ENCODE results near the gene MRPL52.

DNA sequence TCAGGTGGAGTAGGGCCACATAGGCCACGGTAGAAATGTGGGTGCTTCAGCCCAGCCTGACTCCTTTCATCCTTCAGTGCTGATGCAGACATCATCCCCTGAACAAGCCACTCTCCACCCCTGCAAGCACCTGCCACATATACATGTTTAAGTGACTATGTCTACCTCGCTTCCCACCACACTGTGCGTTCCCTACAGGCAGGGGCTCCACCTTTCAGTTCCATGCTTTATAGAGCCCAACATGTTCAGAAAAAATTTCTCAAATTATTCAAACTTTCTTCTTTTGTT, 26.1 kb upstream of the MRPL52 start:
- TF ChIP-seq, protein P1, sequence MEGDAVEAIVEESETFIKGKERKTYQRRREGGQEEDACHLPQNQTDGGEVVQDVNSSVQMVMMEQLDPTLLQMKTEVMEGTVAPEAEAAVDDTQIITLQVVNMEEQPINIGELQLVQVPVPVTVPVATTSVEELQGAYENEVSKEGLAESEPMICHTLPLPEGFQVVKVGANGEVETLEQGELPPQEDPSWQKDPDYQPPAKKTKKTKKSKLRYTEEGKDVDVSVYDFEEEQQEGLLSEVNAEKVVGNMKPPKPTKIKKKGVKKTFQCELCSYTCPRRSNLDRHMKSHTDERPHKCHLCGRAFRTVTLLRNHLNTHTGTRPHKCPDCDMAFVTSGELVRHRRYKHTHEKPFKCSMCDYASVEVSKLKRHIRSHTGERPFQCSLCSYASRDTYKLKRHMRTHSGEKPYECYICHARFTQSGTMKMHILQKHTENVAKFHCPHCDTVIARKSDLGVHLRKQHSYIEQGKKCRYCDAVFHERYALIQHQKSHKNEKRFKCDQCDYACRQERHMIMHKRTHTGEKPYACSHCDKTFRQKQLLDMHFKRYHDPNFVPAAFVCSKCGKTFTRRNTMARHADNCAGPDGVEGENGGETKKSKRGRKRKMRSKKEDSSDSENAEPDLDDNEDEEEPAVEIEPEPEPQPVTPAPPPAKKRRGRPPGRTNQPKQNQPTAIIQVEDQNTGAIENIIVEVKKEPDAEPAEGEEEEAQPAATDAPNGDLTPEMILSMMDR (IDR thresholded peaks at IDR 0.05; ENCODE audit: insufficient read depth, low read length, poor library complexity, severe bottlenecking) = no peak
- no peak for TF ChIP-seq EZH2phosphoT487 (conservative IDR thresholded peaks at IDR 0.05; ENCODE audit: low read length)

Data from SU-DHL-6 (cell line).